ENCODE measurements around the gene LARP6.

The LARP6 gene

GRCh38 chr15:70823196-70823595 lies 30.8 kb downstream of the LARP6 start:
- WGBS, 2 donors (ENCODE audit: extremely low coverage in 2 of 2, insufficient read length in 2 of 2, insufficient replicate concordance in 1 of 2) = no CpG with 5 or more reads among the region's 5 CpGs
- no peak overlapping the region for H4K8ac ChIP-seq (ENCODE audit: low read depth, low read length)
- H3K36me3 ChIP-seq (replicated peaks in 1 of 2; ENCODE audit: control insufficient read depth in 2 of 2, insufficient read depth in 2 of 2, low read length in 2 of 2) = no peaks in the 10 kb centered on the region
- DNase-seq (ENCODE audit: low spot score) = no peak
- no peak overlapping the region for H2BK15ac ChIP-seq (ENCODE audit: low read length)
- H2BK12ac ChIP-seq (ENCODE audit: low read length) = no peak overlapping the region
- H3K9ac ChIP-seq (ENCODE audit: low read depth, low read length, poor library complexity) = no peak overlapping the region
- no peak overlapping the region for H2AFZ ChIP-seq (ENCODE audit: low read length)
- H2BK5ac ChIP-seq (ENCODE audit: low read length) = no peak overlapping the region
- no peak overlapping the region for H3K4me2 ChIP-seq (ENCODE audit: insufficient read depth, low read length, poor library complexity, severe bottlenecking)
- no peak overlapping the region for H3K4me3 ChIP-seq (ENCODE audit: low read length in 2 of 2)
- H4K91ac ChIP-seq (ENCODE audit: low read depth, low read length, poor library complexity) = no peak overlapping the region
- no peak overlapping the region for H3K23ac ChIP-seq (ENCODE audit: low read depth, low read length, poor library complexity)
- H2AK5ac ChIP-seq (ENCODE audit: low read depth, low read length) = no peak overlapping the region
- no peaks in the 10 kb centered on the region for H3K27me3 ChIP-seq (ENCODE audit: control insufficient read depth in 3 of 3, insufficient read depth in 3 of 3, low read depth in 1 of 3, low read length in 3 of 3)
- H3K27ac ChIP-seq (replicated peaks; ENCODE audit: low read length) = no peak overlapping the region
- H3K4ac ChIP-seq (ENCODE audit: low read length) = no peak overlapping the region
- H3K14ac ChIP-seq (ENCODE audit: low read length) = no peak overlapping the region
- H2BK120ac ChIP-seq (ENCODE audit: low read depth, low read length) = no peak overlapping the region
- no peaks in the 10 kb centered on the region for H3K9me3 ChIP-seq (replicated peaks in 1 of 2; ENCODE audit: control insufficient read depth in 2 of 2, insufficient read depth in 1 of 2, low read depth in 1 of 2, low read length in 2 of 2)
- no peaks in the 10 kb centered on the region for H3K79me1 ChIP-seq (ENCODE audit: low read depth, low read length)
- no peak overlapping the region for H3K18ac ChIP-seq (ENCODE audit: low read length)
- no peaks in the 10 kb centered on the region for H3K4me1 ChIP-seq (ENCODE audit: control insufficient read depth in 2 of 2, insufficient read depth in 1 of 2, low read depth in 1 of 2, low read length in 2 of 2)

DNA sequence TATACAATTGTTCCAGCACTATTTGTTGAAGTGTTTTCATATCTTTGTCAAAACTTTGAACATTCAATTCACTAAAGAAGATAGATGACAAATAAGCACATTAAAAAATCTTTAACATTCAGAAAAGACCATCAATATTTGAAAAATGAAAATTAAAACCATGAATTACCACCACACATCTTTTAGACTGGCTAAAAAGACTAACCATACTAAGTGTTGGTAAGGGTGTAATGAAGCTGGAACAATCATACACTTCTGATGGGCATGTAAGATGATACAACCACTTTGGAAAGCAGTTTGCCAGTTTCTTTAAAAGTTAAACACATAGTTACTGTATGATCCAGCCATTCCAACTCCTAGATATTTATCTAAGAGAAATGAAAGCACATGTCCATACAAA lies 33.7 kb downstream of the LARP6 start:
- H2BK12ac ChIP-seq (ENCODE audit: low read length) = no peak overlapping the region
- H3K4me1 ChIP-seq (ENCODE audit: control insufficient read depth in 2 of 2, insufficient read depth in 1 of 2, low read depth in 1 of 2, low read length in 2 of 2) = no peaks in the 10 kb centered on the region
- no peaks in the 10 kb centered on the region for H3K27me3 ChIP-seq (ENCODE audit: control insufficient read depth in 3 of 3, insufficient read depth in 3 of 3, low read depth in 1 of 3, low read length in 3 of 3)
- no peak overlapping the region for H3K18ac ChIP-seq (ENCODE audit: low read length)
- H3K14ac ChIP-seq (ENCODE audit: low read length) = no peak overlapping the region
- no peak for DNase-seq (ENCODE audit: low spot score)
- H3K9me3 ChIP-seq (replicated peaks in 1 of 2; ENCODE audit: control insufficient read depth in 2 of 2, insufficient read depth in 1 of 2, low read depth in 1 of 2, low read length in 2 of 2) = no peaks in the 10 kb centered on the region
- H3K4me2 ChIP-seq (ENCODE audit: insufficient read depth, low read length, poor library complexity, severe bottlenecking) = no peak overlapping the region
- H3K9ac ChIP-seq (ENCODE audit: low read depth, low read length, poor library complexity) = no peak overlapping the region
- H3K36me3 ChIP-seq (replicated peaks in 1 of 2; ENCODE audit: control insufficient read depth in 2 of 2, insufficient read depth in 2 of 2, low read length in 2 of 2) = no peaks in the 10 kb centered on the region
- no peak overlapping the region for H2BK5ac ChIP-seq (ENCODE audit: low read length)
- no peak overlapping the region for H4K91ac ChIP-seq (ENCODE audit: low read depth, low read length, poor library complexity)
- H4K8ac ChIP-seq (ENCODE audit: low read depth, low read length) = no peak overlapping the region
- H3K23ac ChIP-seq (ENCODE audit: low read depth, low read length, poor library complexity) = no peak overlapping the region
- H2AK5ac ChIP-seq (ENCODE audit: low read depth, low read length) = no peak overlapping the region
- no peak overlapping the region for H3K4ac ChIP-seq (ENCODE audit: low read length)
- no peak overlapping the region for H2BK15ac ChIP-seq (ENCODE audit: low read length)
- no peak overlapping the region for H3K27ac ChIP-seq (replicated peaks; ENCODE audit: low read length)
- no peaks in the 10 kb centered on the region for H3K79me1 ChIP-seq (ENCODE audit: low read depth, low read length)
- no peak overlapping the region for H2AFZ ChIP-seq (ENCODE audit: low read length)
- H2BK120ac ChIP-seq (ENCODE audit: low read depth, low read length) = no peak overlapping the region
- H3K4me3 ChIP-seq (ENCODE audit: low read length in 2 of 2) = no peak overlapping the region

DNA sequence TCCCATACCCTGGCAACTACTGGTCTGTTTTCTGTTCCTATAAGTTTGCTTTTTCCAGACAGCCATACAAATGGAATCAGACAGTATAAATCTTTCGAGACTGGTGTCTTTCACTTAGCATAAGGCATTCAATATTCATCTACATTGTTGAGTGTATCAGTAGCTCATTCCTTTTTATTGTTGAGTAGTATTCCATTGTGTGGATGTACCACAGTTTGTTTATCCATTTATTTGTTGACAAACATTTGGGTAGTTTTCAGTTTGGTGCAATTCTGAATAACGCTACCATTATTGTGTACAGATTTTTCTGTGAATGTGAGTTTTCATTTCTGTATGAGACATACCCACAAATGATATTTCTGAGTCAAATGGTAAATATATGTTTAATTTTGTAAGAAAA lies 35.4 kb downstream of the LARP6 start:
- no peak for DNase-seq (ENCODE audit: low spot score)
- no peak overlapping the region for H3K4ac ChIP-seq (ENCODE audit: low read length)
- no peaks in the 10 kb centered on the region for H3K79me1 ChIP-seq (ENCODE audit: low read depth, low read length)
- H3K9ac ChIP-seq (ENCODE audit: low read depth, low read length, poor library complexity) = no peak overlapping the region
- H3K36me3 ChIP-seq (replicated peaks in 1 of 2; ENCODE audit: control insufficient read depth in 2 of 2, insufficient read depth in 2 of 2, low read length in 2 of 2) = no peaks in the 10 kb centered on the region
- no peak overlapping the region for H3K23ac ChIP-seq (ENCODE audit: low read depth, low read length, poor library complexity)
- no peak overlapping the region for H3K4me2 ChIP-seq (ENCODE audit: insufficient read depth, low read length, poor library complexity, severe bottlenecking)
- H2AK5ac ChIP-seq (ENCODE audit: low read depth, low read length) = no peak overlapping the region
- H4K8ac ChIP-seq (ENCODE audit: low read depth, low read length) = no peak overlapping the region
- H2BK15ac ChIP-seq (ENCODE audit: low read length) = no peak overlapping the region
- H2AFZ ChIP-seq (ENCODE audit: low read length) = no peak overlapping the region
- H3K9me3 ChIP-seq (replicated peaks in 1 of 2; ENCODE audit: control insufficient read depth in 2 of 2, insufficient read depth in 1 of 2, low read depth in 1 of 2, low read length in 2 of 2) = peaks cover 0 to 2% of the 10 kb centered on the region in 2 donors
- H2BK12ac ChIP-seq (ENCODE audit: low read length) = no peak overlapping the region
- no peak overlapping the region for H3K14ac ChIP-seq (ENCODE audit: low read length)
- no peak overlapping the region for H3K18ac ChIP-seq (ENCODE audit: low read length)
- H2BK120ac ChIP-seq (ENCODE audit: low read depth, low read length) = no peak overlapping the region
- H3K4me3 ChIP-seq (ENCODE audit: low read length in 2 of 2) = no peak overlapping the region
- no peak overlapping the region for H4K91ac ChIP-seq (ENCODE audit: low read depth, low read length, poor library complexity)
- no peaks in the 10 kb centered on the region for H3K4me1 ChIP-seq (ENCODE audit: control insufficient read depth in 2 of 2, insufficient read depth in 1 of 2, low read depth in 1 of 2, low read length in 2 of 2)
- H2BK5ac ChIP-seq (ENCODE audit: low read length) = no peak overlapping the region
- no CpG with 5 or more reads among the region's 2 CpGs for WGBS, 2 donors (ENCODE audit: extremely low coverage in 2 of 2, insufficient read length in 2 of 2, insufficient replicate concordance in 1 of 2)
- no peaks in the 10 kb centered on the region for H3K27me3 ChIP-seq (ENCODE audit: control insufficient read depth in 3 of 3, insufficient read depth in 3 of 3, low read depth in 1 of 3, low read length in 3 of 3)
- H3K27ac ChIP-seq (replicated peaks; ENCODE audit: low read length) = no peak overlapping the region

GRCh38 chr15:70817266-70817665 lies 36.7 kb downstream of the LARP6 start:
- no peak overlapping the region for H4K91ac ChIP-seq (ENCODE audit: low read depth, low read length, poor library complexity)
- H3K14ac ChIP-seq (ENCODE audit: low read length) = no peak overlapping the region
- no peak overlapping the region for H3K27ac ChIP-seq (replicated peaks; ENCODE audit: low read length)
- H3K4me2 ChIP-seq (ENCODE audit: insufficient read depth, low read length, poor library complexity, severe bottlenecking) = no peak overlapping the region
- H3K4ac ChIP-seq (ENCODE audit: low read length) = no peak overlapping the region
- H3K4me1 ChIP-seq (ENCODE audit: control insufficient read depth in 2 of 2, insufficient read depth in 1 of 2, low read depth in 1 of 2, low read length in 2 of 2) = no peaks in the 10 kb centered on the region
- no peak overlapping the region for H2AK5ac ChIP-seq (ENCODE audit: low read depth, low read length)
- H3K27me3 ChIP-seq (ENCODE audit: control insufficient read depth in 3 of 3, insufficient read depth in 3 of 3, low read depth in 1 of 3, low read length in 3 of 3) = no peaks in the 10 kb centered on the region
- H3K4me3 ChIP-seq (ENCODE audit: low read length in 2 of 2) = no peak overlapping the region
- H2AFZ ChIP-seq (ENCODE audit: low read length) = no peak overlapping the region
- H3K23ac ChIP-seq (ENCODE audit: low read depth, low read length, poor library complexity) = no peak overlapping the region
- no peak overlapping the region for H2BK15ac ChIP-seq (ENCODE audit: low read length)
- H2BK5ac ChIP-seq (ENCODE audit: low read length) = no peak overlapping the region
- no peak overlapping the region for H3K18ac ChIP-seq (ENCODE audit: low read length)
- no peaks in the 10 kb centered on the region for H3K79me1 ChIP-seq (ENCODE audit: low read depth, low read length)
- H3K9me3 ChIP-seq (replicated peaks in 1 of 2; ENCODE audit: control insufficient read depth in 2 of 2, insufficient read depth in 1 of 2, low read depth in 1 of 2, low read length in 2 of 2) = peaks cover 0 to 2% of the 10 kb centered on the region in 2 donors
- no peak for DNase-seq (ENCODE audit: low spot score)
- no peak overlapping the region for H4K8ac ChIP-seq (ENCODE audit: low read depth, low read length)
- H3K9ac ChIP-seq (ENCODE audit: low read depth, low read length, poor library complexity) = no peak overlapping the region
- H2BK12ac ChIP-seq (ENCODE audit: low read length) = no peak overlapping the region
- no peaks in the 10 kb centered on the region for H3K36me3 ChIP-seq (replicated peaks in 1 of 2; ENCODE audit: control insufficient read depth in 2 of 2, insufficient read depth in 2 of 2, low read length in 2 of 2)
- H2BK120ac ChIP-seq (ENCODE audit: low read depth, low read length) = no peak overlapping the region

All from neuronal stem cell (in vitro differentiated cells).